ENCODE results near the gene ANTXR1.

ANTXR1 gene

DNA sequence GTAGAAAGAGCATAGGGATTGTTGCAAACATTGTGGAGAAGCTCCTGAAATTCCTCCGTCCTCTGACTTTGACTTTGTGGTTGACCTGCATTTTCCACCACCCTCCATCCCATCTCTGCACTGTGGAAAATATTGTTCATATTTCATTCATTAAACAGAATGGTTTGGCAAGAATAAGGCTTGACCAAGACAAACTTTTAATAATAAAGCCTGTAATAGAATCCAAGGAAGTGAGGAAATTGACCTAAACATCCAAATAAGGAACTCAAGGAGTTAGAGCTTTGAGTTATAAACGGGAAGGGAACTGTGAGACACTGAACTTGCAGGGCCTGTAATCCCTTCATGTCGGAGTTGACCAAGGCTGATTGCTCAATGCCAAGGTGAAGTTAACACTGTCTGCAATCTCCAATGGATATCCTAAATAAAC, 258.9 kb downstream of the ANTXR1 start:
- POLR2A ChIA-PET = no interaction called here

DNA sequence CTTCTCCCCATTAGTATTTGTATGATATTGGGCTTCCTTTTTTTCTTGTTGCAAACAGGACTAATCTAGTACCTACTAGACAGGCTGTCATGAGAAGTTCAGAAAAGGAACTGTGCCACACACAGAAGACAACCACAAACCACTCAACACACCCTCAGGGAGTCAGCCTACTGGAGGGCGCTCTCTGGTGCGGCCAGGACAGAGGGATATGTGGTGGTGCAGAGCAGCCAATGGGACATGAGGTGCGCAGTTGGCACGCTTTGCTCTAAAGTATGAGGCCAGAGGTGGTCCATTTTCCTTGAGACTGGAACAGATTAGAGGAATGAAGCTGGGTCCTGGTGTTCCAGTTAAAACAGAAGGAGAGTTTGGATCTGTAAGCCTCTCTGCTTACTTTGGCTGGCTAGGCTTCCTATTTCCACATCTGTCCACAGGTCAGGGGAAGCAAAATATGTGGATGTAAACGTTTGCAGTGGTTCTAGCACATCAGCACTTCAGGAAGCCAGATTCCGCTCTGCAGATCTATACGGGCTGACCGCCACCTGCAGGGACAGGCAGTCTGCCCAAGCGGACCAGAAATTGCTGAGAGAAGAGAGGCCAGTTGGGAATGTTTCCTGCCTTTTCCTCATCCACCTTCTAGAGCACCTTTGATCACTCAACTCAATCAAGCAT, 260.0 kb downstream of the ANTXR1 start:
- no peak overlapping the region for H3K4me3 ChIP-seq (ENCODE audit: control insufficient read depth in 1 of 7, extremely low read depth in 1 of 7, insufficient read depth in 4 of 7, low read depth in 2 of 7, low read length in 6 of 7)
- CTCF ChIA-PET = no interaction called here
- WGBS (ENCODE audit: insufficient coverage) = 76% methylated on average over 7 of the region's 9 CpGs

More for the DNA sequence above, 258.9 kb downstream of the ANTXR1 start:
- Histone ChIP-seq H3K4me3 (ENCODE audit: control insufficient read depth in 1 of 7, extremely low read depth in 1 of 7, insufficient read depth in 4 of 7, low read depth in 2 of 7, low read length in 6 of 7) (no peak overlapping the region), H3K36me3 (ENCODE audit: control insufficient read depth in 4 of 4, insufficient read depth in 4 of 4, low read length in 3 of 4) (no peaks in the 10 kb centered on the region), H3K4me1 (ENCODE audit: control extremely low read depth in 1 of 4, control insufficient read depth in 4 of 4, insufficient read depth in 4 of 4, low read length in 3 of 4) (peaks cover 0 to 18% (median 0%) of the 10 kb centered on the region in 4 experiments), H3K27ac (ENCODE audit: insufficient read depth in 1 of 2, low read depth in 1 of 2, low read length in 2 of 2, poor library complexity in 1 of 2, severe bottlenecking in 2 of 2) (no peak overlapping the region), H3K9me3 (ENCODE audit: control extremely low read depth in 1 of 5, control insufficient read depth in 4 of 5, insufficient read depth in 2 of 5, low read depth in 1 of 5, low read length in 4 of 5) (no peaks in the 10 kb centered on the region), H3K27me3 (replicated peaks in 2 of 5; ENCODE audit: control insufficient read depth in 4 of 5, insufficient read depth in 5 of 5, low read length in 4 of 5) (peaks cover 0 to 2% (median 0%) of the 10 kb centered on the region in 5 experiments)
- no peak for DNase-seq
- WGBS (ENCODE audit: insufficient coverage) = 86% methylated on average over 2 of the region's 3 CpGs
- CTCF ChIA-PET = no interaction called here

GRCh38 chr2:69275490-69275889, 262.5 kb downstream of the ANTXR1 start:
- DNase-seq = no peak
- peaks cover 0 to 18% (median 0%) of the 10 kb centered on the region in 4 experiments for H3K4me1 ChIP-seq (ENCODE audit: control extremely low read depth in 1 of 4, control insufficient read depth in 4 of 4, insufficient read depth in 4 of 4, low read length in 3 of 4)
- 100% methylated on average over 1 of the region's 1 CpG for WGBS (ENCODE audit: insufficient coverage)
- no peaks in the 10 kb centered on the region for H3K9me3 ChIP-seq (ENCODE audit: control extremely low read depth in 1 of 5, control insufficient read depth in 4 of 5, insufficient read depth in 2 of 5, low read depth in 1 of 5, low read length in 4 of 5)
- H3K27ac ChIP-seq (ENCODE audit: insufficient read depth in 1 of 2, low read depth in 1 of 2, low read length in 2 of 2, poor library complexity in 1 of 2, severe bottlenecking in 2 of 2) = no peak overlapping the region
- H3K27me3 ChIP-seq (replicated peaks in 2 of 5; ENCODE audit: control insufficient read depth in 4 of 5, insufficient read depth in 5 of 5, low read length in 4 of 5) = peaks cover 0 to 2% (median 0%) of the 10 kb centered on the region in 5 experiments
- CTCF ChIA-PET = interaction anchor here (1.0 to 1.5 kb wide), 3 partner anchors 10 to 308 kb away, joined by 3 read pairs; no protein-coding TSS in a partner anchor
- POLR2A ChIA-PET = no interaction called here
- no peaks in the 10 kb centered on the region for H3K36me3 ChIP-seq (ENCODE audit: control insufficient read depth in 4 of 4, insufficient read depth in 4 of 4, low read length in 3 of 4)
- no peak overlapping the region for H3K4me3 ChIP-seq (ENCODE audit: control insufficient read depth in 1 of 7, extremely low read depth in 1 of 7, insufficient read depth in 4 of 7, low read depth in 2 of 7, low read length in 6 of 7)

More for the DNA sequence above, 260.0 kb downstream of the ANTXR1 start:
- peaks cover 0 to 2% (median 0%) of the 10 kb centered on the region in 5 experiments for H3K27me3 ChIP-seq (replicated peaks in 2 of 5; ENCODE audit: control insufficient read depth in 4 of 5, insufficient read depth in 5 of 5, low read length in 4 of 5)
- peaks cover 0 to 18% (median 0%) of the 10 kb centered on the region in 4 experiments for H3K4me1 ChIP-seq (ENCODE audit: control extremely low read depth in 1 of 4, control insufficient read depth in 4 of 4, insufficient read depth in 4 of 4, low read length in 3 of 4)
- H3K36me3 ChIP-seq (ENCODE audit: control insufficient read depth in 4 of 4, insufficient read depth in 4 of 4, low read length in 3 of 4) = no peaks in the 10 kb centered on the region
- POLR2A ChIA-PET = no interaction called here
- DNase-seq = peak in 2 of 3 donors; percentile 11 to 24
- H3K27ac ChIP-seq (ENCODE audit: insufficient read depth in 1 of 2, low read depth in 1 of 2, low read length in 2 of 2, poor library complexity in 1 of 2, severe bottlenecking in 2 of 2) = no peak overlapping the region
- no peaks in the 10 kb centered on the region for H3K9me3 ChIP-seq (ENCODE audit: control extremely low read depth in 1 of 5, control insufficient read depth in 4 of 5, insufficient read depth in 2 of 5, low read depth in 1 of 5, low read length in 4 of 5)

- Histone ChIP-seq H3K9me3 (ENCODE audit: control extremely low read depth in 1 of 5, control insufficient read depth in 4 of 5, insufficient read depth in 2 of 5, low read depth in 1 of 5, low read length in 4 of 5) (no peaks in the 10 kb centered on the region), H3K36me3 (ENCODE audit: control insufficient read depth in 4 of 4, insufficient read depth in 4 of 4, low read length in 3 of 4) (no peaks in the 10 kb centered on the region), H3K4me3 (ENCODE audit: control insufficient read depth in 1 of 7, extremely low read depth in 1 of 7, insufficient read depth in 4 of 7, low read depth in 2 of 7, low read length in 6 of 7) (no peak overlapping the region), H3K27ac (ENCODE audit: insufficient read depth in 1 of 2, low read depth in 1 of 2, low read length in 2 of 2, poor library complexity in 1 of 2, severe bottlenecking in 2 of 2) (no peak overlapping the region), H3K27me3 (replicated peaks in 2 of 5; ENCODE audit: control insufficient read depth in 4 of 5, insufficient read depth in 5 of 5, low read length in 4 of 5) (no peaks in the 10 kb centered on the region), H3K4me1 (ENCODE audit: control extremely low read depth in 1 of 4, control insufficient read depth in 4 of 4, insufficient read depth in 4 of 4, low read length in 3 of 4) (peaks cover 0 to 6% (median 0%) of the 10 kb centered on the region in 4 experiments)
- CTCF ChIA-PET = interaction anchor here (0.7 kb wide), 1 partner anchor 335 kb away, joined by 3 read pairs; no protein-coding TSS in a partner anchor
- DNase-seq = peak in 2 of 3 donors; percentile 31 to 48
- POLR2A ChIA-PET = no interaction called here
- WGBS (ENCODE audit: insufficient coverage) = 70% methylated on average over 2 of the region's 5 CpGs
Observed at GRCh38 chr2:69278366-69278765, 265.4 kb downstream of the ANTXR1 start.

DNA sequence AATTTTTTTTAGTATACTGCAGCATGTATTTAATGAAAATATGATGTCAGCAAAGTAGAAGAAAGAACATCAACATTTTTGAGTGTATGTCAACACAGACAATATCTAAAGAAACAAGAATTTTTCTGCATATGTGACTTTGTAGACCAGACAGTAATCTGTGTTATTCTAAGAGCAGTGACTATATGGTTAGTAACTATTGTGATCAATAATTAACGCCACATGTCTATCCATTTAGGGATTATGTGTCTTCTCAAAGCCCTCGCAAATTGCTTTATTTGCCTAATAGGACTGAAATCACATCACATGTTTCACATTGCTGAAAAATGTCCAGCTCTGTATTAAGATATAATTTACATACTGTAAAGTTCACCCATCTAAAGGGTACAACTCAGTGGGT, 266.2 kb downstream of the ANTXR1 start:
- no CpG with 5 or more reads among the region's 2 CpGs for whole genome bisulfite sequencing (ENCODE audit: insufficient coverage)
- no peak overlapping the region for H3K27ac ChIP-seq (ENCODE audit: insufficient read depth in 1 of 2, low read depth in 1 of 2, low read length in 2 of 2, poor library complexity in 1 of 2, severe bottlenecking in 2 of 2)
- ChIA-PET CTCF (no interaction called here), POLR2A (no interaction called here)
- H3K4me3 ChIP-seq (ENCODE audit: control insufficient read depth in 1 of 7, extremely low read depth in 1 of 7, insufficient read depth in 4 of 7, low read depth in 2 of 7, low read length in 6 of 7) = no peak overlapping the region
- no peak for DNase-seq
- no peaks in the 10 kb centered on the region for H3K27me3 ChIP-seq (replicated peaks in 2 of 5; ENCODE audit: control insufficient read depth in 4 of 5, insufficient read depth in 5 of 5, low read length in 4 of 5)
- no peaks in the 10 kb centered on the region for H3K36me3 ChIP-seq (ENCODE audit: control insufficient read depth in 4 of 4, insufficient read depth in 4 of 4, low read length in 3 of 4)
- H3K4me1 ChIP-seq (ENCODE audit: control extremely low read depth in 1 of 4, control insufficient read depth in 4 of 4, insufficient read depth in 4 of 4, low read length in 3 of 4) = peaks cover 0 to 6% (median 0%) of the 10 kb centered on the region in 4 experiments
- H3K9me3 ChIP-seq (ENCODE audit: control extremely low read depth in 1 of 5, control insufficient read depth in 4 of 5, insufficient read depth in 2 of 5, low read depth in 1 of 5, low read length in 4 of 5) = no peaks in the 10 kb centered on the region

- DNase-seq = no peak
- no peaks in the 10 kb centered on the region for H3K36me3 ChIP-seq (ENCODE audit: control insufficient read depth in 4 of 4, insufficient read depth in 4 of 4, low read length in 3 of 4)
- POLR2A ChIA-PET = no interaction called here
- no peaks in the 10 kb centered on the region for H3K27me3 ChIP-seq (replicated peaks in 2 of 5; ENCODE audit: control insufficient read depth in 4 of 5, insufficient read depth in 5 of 5, low read length in 4 of 5)
- no peak overlapping the region for H3K27ac ChIP-seq (ENCODE audit: insufficient read depth in 1 of 2, low read depth in 1 of 2, low read length in 2 of 2, poor library complexity in 1 of 2, severe bottlenecking in 2 of 2)
- H3K4me3 ChIP-seq (ENCODE audit: control insufficient read depth in 1 of 7, extremely low read depth in 1 of 7, insufficient read depth in 4 of 7, low read depth in 2 of 7, low read length in 6 of 7) = no peak overlapping the region
- CTCF ChIA-PET = no interaction called here
- H3K4me1 ChIP-seq (ENCODE audit: control extremely low read depth in 1 of 4, control insufficient read depth in 4 of 4, insufficient read depth in 4 of 4, low read length in 3 of 4) = peaks cover 0 to 6% (median 0%) of the 10 kb centered on the region in 4 experiments
- 90% methylated on average over 6 of the region's 9 CpGs for WGBS (ENCODE audit: insufficient coverage)
- no peaks in the 10 kb centered on the region for H3K9me3 ChIP-seq (ENCODE audit: control extremely low read depth in 1 of 5, control insufficient read depth in 4 of 5, insufficient read depth in 2 of 5, low read depth in 1 of 5, low read length in 4 of 5)
Observed at GRCh38 chr2:69279931-69280681, 267.1 kb downstream of the ANTXR1 start.

DNA sequence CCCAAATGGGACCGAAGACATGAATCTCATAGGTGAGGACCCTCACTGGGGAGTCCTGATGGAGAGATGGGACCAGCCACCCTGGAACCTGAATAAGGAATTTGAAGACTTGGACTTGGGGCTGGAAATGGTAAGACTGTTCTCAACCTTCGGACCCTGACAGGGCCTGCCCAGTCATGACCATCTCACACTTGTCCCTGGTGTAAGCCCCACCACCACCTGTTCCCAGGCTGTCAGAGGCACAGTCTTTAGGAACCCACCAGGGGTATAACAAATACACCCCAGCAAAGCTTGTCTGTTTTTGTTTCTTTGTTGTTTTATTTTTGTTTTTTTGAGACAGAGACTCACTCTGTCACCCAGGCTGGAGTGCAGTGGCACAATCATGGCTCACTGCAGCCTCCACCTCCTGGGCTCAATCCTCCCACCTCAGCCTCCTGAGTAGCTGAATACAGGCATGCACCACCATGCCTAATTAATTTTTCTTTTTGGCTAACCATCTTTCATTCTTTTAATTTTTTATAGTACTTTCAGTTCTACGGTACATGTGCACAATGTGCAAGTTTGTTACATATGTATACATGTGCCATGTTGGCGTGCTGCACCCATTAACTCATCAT, 267.9 kb downstream of the ANTXR1 start:
- ChIA-PET POLR2A (no interaction called here), CTCF (no interaction called here)
- H3K4me3 ChIP-seq (ENCODE audit: control insufficient read depth in 1 of 7, extremely low read depth in 1 of 7, insufficient read depth in 4 of 7, low read depth in 2 of 7, low read length in 6 of 7) = no peak overlapping the region
- 100% methylated on average over 3 of the region's 4 CpGs for WGBS (ENCODE audit: insufficient coverage)
- no peak for DNase-seq
- no peaks in the 10 kb centered on the region for H3K27me3 ChIP-seq (replicated peaks in 2 of 5; ENCODE audit: control insufficient read depth in 4 of 5, insufficient read depth in 5 of 5, low read length in 4 of 5)
- H3K4me1 ChIP-seq (ENCODE audit: control extremely low read depth in 1 of 4, control insufficient read depth in 4 of 4, insufficient read depth in 4 of 4, low read length in 3 of 4) = peaks cover 0 to 1% (median 0%) of the 10 kb centered on the region in 4 experiments
- no peaks in the 10 kb centered on the region for H3K9me3 ChIP-seq (ENCODE audit: control extremely low read depth in 1 of 5, control insufficient read depth in 4 of 5, insufficient read depth in 2 of 5, low read depth in 1 of 5, low read length in 4 of 5)
- no peaks in the 10 kb centered on the region for H3K36me3 ChIP-seq (ENCODE audit: control insufficient read depth in 4 of 4, insufficient read depth in 4 of 4, low read length in 3 of 4)
- H3K27ac ChIP-seq (ENCODE audit: insufficient read depth in 1 of 2, low read depth in 1 of 2, low read length in 2 of 2, poor library complexity in 1 of 2, severe bottlenecking in 2 of 2) = no peak overlapping the region

All from common myeloid progenitor, CD34-positive (primary cell).